ENCODE measurements around the gene COL6A5.

GRCh38 chr3:130423064-130423463, 77.6 kb downstream of the COL6A5 start:
- TF ChIP-seq CTCF (IDR thresholded peaks at IDR 0.05) (no peak), POLR2A (IDR thresholded peaks at IDR 0.05) (no peak)

All from adrenal gland (tissue), 5 donors.